ENCODE data around the gene COQ3. TPM values are rescaled to one million over a fixed set of nuclear protein-coding genes. Genes with fewer than 3 reads are reported as not detected.

COQ3 gene
- total RNA-seq, 2 experiments from 2014 or later, result 8.3 to 10.9 TPM

- ChIA-PET POLR2A (interaction anchor here (0.8 to 1.2 kb wide), 3 partner anchors 9 to 36 kb away, joined by 3 to 5 read pairs (median 4); no protein-coding TSS in a partner anchor), CTCF (ENCODE audit: unreplicated experiment) (interaction anchor here (0.8 kb wide), 1 partner anchor 14 kb away, joined by 3 read pairs; no protein-coding TSS in a partner anchor)
- 0 out of 2 replicates have a peak, but pooled peaks cover 3% of the 10 kb centered on the region for H4K20me1 ChIP-seq (ENCODE audit: insufficient read depth, low read length)
- H3K27ac ChIP-seq (ENCODE audit: low read depth, low read length, poor library complexity, severe bottlenecking), result no peak overlapping the region
- no peaks in the 10 kb centered on the region for H3K4me1 ChIP-seq (ENCODE audit: insufficient read depth, low read length, poor library complexity, severe bottlenecking)
- DNase-seq (ENCODE audit: low spot score), result no peak
- H2AFZ ChIP-seq (ENCODE audit: low read length), result no peak overlapping the region
- no TSS peak for BruUV-seq (replicated peaks)
- no peaks in the 10 kb centered on the region for H3K9me2 ChIP-seq (ENCODE audit: insufficient read depth, low read length)
- no peak overlapping the region for H3K4me3 ChIP-seq (ENCODE audit: low read depth, low read length, poor library complexity, severe bottlenecking)
- H3K79me2 ChIP-seq (ENCODE audit: insufficient read depth, low read depth, low read length), result peaks cover 52% of the 10 kb centered on the region
- H3K9me3 ChIP-seq (ENCODE audit: low read length), result no peaks in the 10 kb centered on the region
- H3K36me3 ChIP-seq (ENCODE audit: insufficient read depth, low read length), result peaks cover 99% of the 10 kb centered on the region
- H3K4me2 ChIP-seq (ENCODE audit: low read length), result no peak overlapping the region
- intact Hi-C loops (cut with micrococcal nuclease; ENCODE audit: unreplicated experiment), result no loop called here
- TF ChIP-seq EZH2phosphoT487 (IDR thresholded peaks at IDR 0.05; ENCODE audit: borderline replicate concordance, low read depth, low read length), result no peak
- TF ChIP-seq, protein P1, sequence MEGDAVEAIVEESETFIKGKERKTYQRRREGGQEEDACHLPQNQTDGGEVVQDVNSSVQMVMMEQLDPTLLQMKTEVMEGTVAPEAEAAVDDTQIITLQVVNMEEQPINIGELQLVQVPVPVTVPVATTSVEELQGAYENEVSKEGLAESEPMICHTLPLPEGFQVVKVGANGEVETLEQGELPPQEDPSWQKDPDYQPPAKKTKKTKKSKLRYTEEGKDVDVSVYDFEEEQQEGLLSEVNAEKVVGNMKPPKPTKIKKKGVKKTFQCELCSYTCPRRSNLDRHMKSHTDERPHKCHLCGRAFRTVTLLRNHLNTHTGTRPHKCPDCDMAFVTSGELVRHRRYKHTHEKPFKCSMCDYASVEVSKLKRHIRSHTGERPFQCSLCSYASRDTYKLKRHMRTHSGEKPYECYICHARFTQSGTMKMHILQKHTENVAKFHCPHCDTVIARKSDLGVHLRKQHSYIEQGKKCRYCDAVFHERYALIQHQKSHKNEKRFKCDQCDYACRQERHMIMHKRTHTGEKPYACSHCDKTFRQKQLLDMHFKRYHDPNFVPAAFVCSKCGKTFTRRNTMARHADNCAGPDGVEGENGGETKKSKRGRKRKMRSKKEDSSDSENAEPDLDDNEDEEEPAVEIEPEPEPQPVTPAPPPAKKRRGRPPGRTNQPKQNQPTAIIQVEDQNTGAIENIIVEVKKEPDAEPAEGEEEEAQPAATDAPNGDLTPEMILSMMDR (conservative IDR thresholded peaks at IDR 0.05; ENCODE audit: low read length), result no peak
These were observed 15.7 kb upstream of the COQ3 start for GRCh38 chr6:99409672-99410071.

GRCh38 chr6:99407076-99407475 is 13.1 kb upstream of the COQ3 start:
- ChIA-PET POLR2A (interaction anchor here (0.6 to 1.0 kb wide), 3 partner anchors 11 to 65 kb away, joined by 3 to 4 read pairs (median 3); no protein-coding TSS in a partner anchor), CTCF (ENCODE audit: unreplicated experiment) (no interaction called here)
- no peak overlapping the region for H2AFZ ChIP-seq (ENCODE audit: low read length)
- TF ChIP-seq, protein P1 (conservative IDR thresholded peaks at IDR 0.05; ENCODE audit: low read length), result no peak
- no peak for TF ChIP-seq EZH2phosphoT487 (IDR thresholded peaks at IDR 0.05; ENCODE audit: borderline replicate concordance, low read depth, low read length)
- H3K4me3 ChIP-seq (ENCODE audit: low read depth, low read length, poor library complexity, severe bottlenecking), result no peak overlapping the region
- peaks cover 26% of the 10 kb centered on the region for H3K79me2 ChIP-seq (ENCODE audit: insufficient read depth, low read depth, low read length)
- no peaks in the 10 kb centered on the region for H3K9me3 ChIP-seq (ENCODE audit: low read length)
- DNase-seq (ENCODE audit: low spot score), result no peak
- peaks cover 99% of the 10 kb centered on the region for H3K36me3 ChIP-seq (ENCODE audit: insufficient read depth, low read length)
- no TSS peak for BruUV-seq (replicated peaks)
- no peak overlapping the region for H3K4me2 ChIP-seq (ENCODE audit: low read length)
- H3K9me2 ChIP-seq (ENCODE audit: insufficient read depth, low read length), result no peaks in the 10 kb centered on the region
- no peaks in the 10 kb centered on the region for H3K4me1 ChIP-seq (ENCODE audit: insufficient read depth, low read length, poor library complexity, severe bottlenecking)
- no peak overlapping the region for H3K27ac ChIP-seq (ENCODE audit: low read depth, low read length, poor library complexity, severe bottlenecking)
- intact Hi-C loops (cut with micrococcal nuclease; ENCODE audit: unreplicated experiment), result no loop called here
- H4K20me1 ChIP-seq (ENCODE audit: insufficient read depth, low read length), result no peaks in the 10 kb centered on the region

GRCh38 chr6:99402448-99402847 is 8.5 kb upstream of the COQ3 start:
- intact Hi-C loops (cut with micrococcal nuclease; ENCODE audit: unreplicated experiment), result no loop called here
- Histone ChIP-seq H4K20me1 (ENCODE audit: insufficient read depth, low read length) (no peaks in the 10 kb centered on the region), H3K4me2 (ENCODE audit: low read length) (no peak overlapping the region), H3K79me2 (ENCODE audit: insufficient read depth, low read depth, low read length) (no peaks in the 10 kb centered on the region), H3K4me1 (ENCODE audit: insufficient read depth, low read length, poor library complexity, severe bottlenecking) (no peaks in the 10 kb centered on the region), H3K9me2 (ENCODE audit: insufficient read depth, low read length) (no peaks in the 10 kb centered on the region), H2AFZ (ENCODE audit: low read length) (no peak overlapping the region), H3K27ac (ENCODE audit: low read depth, low read length, poor library complexity, severe bottlenecking) (no peak overlapping the region), H3K4me3 (ENCODE audit: low read depth, low read length, poor library complexity, severe bottlenecking) (no peak overlapping the region), H3K36me3 (ENCODE audit: insufficient read depth, low read length) (peaks cover 99% of the 10 kb centered on the region), H3K9me3 (ENCODE audit: low read length) (no peaks in the 10 kb centered on the region)
- ChIA-PET POLR2A (interaction anchor here (0.6 to 2.6 kb wide), 9 partner anchors 9 to 103 kb away, joined by 3 to 20 read pairs (median 4); partner anchors contain the start of gene COQ3), CTCF (ENCODE audit: unreplicated experiment) (no interaction called here)
- DNase-seq (ENCODE audit: low spot score), result no peak
- TF ChIP-seq, protein P1 (conservative IDR thresholded peaks at IDR 0.05; ENCODE audit: low read length), result no peak
- TF ChIP-seq EZH2phosphoT487 (IDR thresholded peaks at IDR 0.05; ENCODE audit: borderline replicate concordance, low read depth, low read length), result no peak
- BruUV-seq (replicated peaks), result no TSS peak
